Gastrocnemius medialis (tissue), 4 donors: ENCODE results near the gene ARHGEF17.

ENCODE experiments used
- CTCF ChIP-seq, 5 experiments: fragments of 450-650 bp in 3 of 5; fragments of 200-600 bp in 2 of 5; sonication (generic) in 2 of 5; IDR thresholded peaks in 4 of 5; conservative IDR thresholded peaks in 1 of 5; 1 replicate in 4 of 5; 2 replicates in 1 of 5; pipeline ENCODE4 v1.5.1; 2016 to 2019; ENCODE audit warnings: antibody characterized with exemption in 5 of 5, mild to moderate bottlenecking in 3 of 5, moderate library complexity in 3 of 5
- POLR2A ChIP-seq, 2 donors: fragments of 450-650 bp; IDR thresholded peaks; one replicate each; pipeline ENCODE4 v1.6.1; 2017; ENCODE audit warnings: antibody characterized with exemption in 2 of 2, mild to moderate bottlenecking in 2 of 2, moderate library complexity in 2 of 2

DNA sequence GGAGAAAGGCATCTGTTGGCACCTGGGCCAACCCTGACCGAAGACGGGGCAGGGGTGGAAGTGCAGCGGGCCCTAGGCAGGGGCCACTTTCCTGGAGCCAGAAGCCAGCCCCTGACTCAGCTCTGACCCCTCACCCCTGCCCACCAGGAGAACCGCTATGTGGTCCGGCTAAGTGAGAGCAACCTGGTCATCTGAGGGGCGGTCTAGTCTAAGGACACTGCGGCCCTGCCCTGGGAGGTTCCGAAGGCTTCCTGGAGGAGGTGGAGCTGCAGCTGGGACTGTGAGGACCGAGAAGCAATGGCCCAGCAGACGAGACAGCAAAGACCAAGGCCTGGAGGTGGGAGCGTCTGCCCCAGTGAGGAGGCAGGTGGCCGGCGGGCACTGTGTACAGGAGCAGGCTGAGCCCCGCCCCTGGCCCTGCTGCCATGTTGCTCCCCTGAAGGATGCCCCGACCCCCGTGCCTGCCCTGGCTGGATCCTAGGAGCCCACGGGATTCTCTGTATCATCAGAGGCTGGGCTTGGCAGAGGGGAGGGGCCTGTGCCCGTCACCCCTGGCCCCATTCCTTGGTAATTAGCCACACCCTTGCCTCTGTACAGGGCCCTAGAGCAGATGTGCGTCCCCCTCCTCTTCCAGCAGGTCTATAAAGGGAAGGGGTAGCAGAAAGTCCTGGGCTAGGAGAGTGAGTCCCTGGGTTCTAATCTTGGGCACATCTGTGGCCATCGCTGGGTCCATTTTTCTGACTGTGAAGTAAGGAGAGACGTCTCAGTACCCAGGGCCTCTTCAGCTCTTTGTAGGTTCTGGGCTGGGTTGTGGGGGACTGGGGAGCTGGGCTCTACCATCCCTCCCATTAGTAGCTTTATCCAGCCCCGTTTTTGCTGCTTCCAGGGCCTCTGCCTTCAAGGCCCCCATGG, 87.5 kb downstream of the ARHGEF17 start:
- TF ChIP-seq CTCF (IDR thresholded peaks at IDR 0.05 in 4 of 5, conservative IDR thresholded peaks at IDR 0.05 in 1 of 5): no peak
- TF ChIP-seq POLR2A (IDR thresholded peaks at IDR 0.05): no peak
